NOMO-1 treated with DMSO at 0.1 percent for 48 hours (cell line): ENCODE data around the gene NMBR.
"Not testable (repeated sequence)": the region's sequence is repeated elsewhere in the genome, so short reads cannot be mapped to it uniquely, and the experiment has no call there.

ENCODE experiments used
- DNase-seq: peaks from one replicate; lab custom pipeline; 2025; ENCODE audit not compliant: unreplicated experiment; lab: John Stamatoyannopoulos, UW

NMBR gene

GRCh38 chr6:142146828-142147662 is at the start of gene NMBR, which contains the start of gene VTA1:
Gene NMBR (minus strand): TSS chr6:142147122. CDS start chr6:142088658, 58,464 bp downstream.
Gene VTA1 (plus strand): TSS chr6:142147263. CDS start chr6:142147288, 25 bp downstream.
- DNase-seq: peak; percentile 99

- no peak for DNase-seq
These were observed 49.1 kb upstream of the NMBR start for GRCh38 chr6:142195862-142196541.

- no peak for DNase-seq
These were observed 46.7 kb upstream of the NMBR start for GRCh38 chr6:142193621-142194020.

GRCh38 chr6:142192343-142192742 is 45.4 kb upstream of the NMBR start:
- no peak for DNase-seq

- DNase-seq: no peak
These were observed 42.1 kb upstream of the NMBR start for GRCh38 chr6:142189057-142189456.

GRCh38 chr6:142188341-142188740 is 41.4 kb upstream of the NMBR start:
- not testable (repeated sequence) for DNase-seq

GRCh38 chr6:142187209-142187608 is 40.3 kb upstream of the NMBR start:
- no peak for DNase-seq

GRCh38 chr6:142185641-142186040 is 38.7 kb upstream of the NMBR start:
- DNase-seq: no peak

- DNase-seq: no peak
These were observed 37.4 kb upstream of the NMBR start for GRCh38 chr6:142184307-142184706.

- DNase-seq: no peak
These were observed 36.4 kb upstream of the NMBR start for GRCh38 chr6:142183351-142183750.

GRCh38 chr6:142182004-142182403 is 35.1 kb upstream of the NMBR start:
- no peak for DNase-seq

- DNase-seq: no peak
These were observed 31.2 kb upstream of the NMBR start for GRCh38 chr6:142178129-142178528.

GRCh38 chr6:142174703-142175102 is 27.8 kb upstream of the NMBR start:
- no peak for DNase-seq

GRCh38 chr6:142173980-142174379 is 27.1 kb upstream of the NMBR start:
- no peak for DNase-seq

GRCh38 chr6:142172758-142173157 is 25.8 kb upstream of the NMBR start:
- DNase-seq: no peak

- no peak for DNase-seq
These were observed 24.4 kb upstream of the NMBR start for GRCh38 chr6:142171351-142171750.

GRCh38 chr6:142167486-142167885 is 20.6 kb upstream of the NMBR start:
- no peak for DNase-seq

GRCh38 chr6:142167071-142167470 is 20.1 kb upstream of the NMBR start:
- no peak for DNase-seq

GRCh38 chr6:142165227-142165626 is 18.3 kb upstream of the NMBR start:
- DNase-seq: no peak

- no peak for DNase-seq
These were observed 15.9 kb upstream of the NMBR start for GRCh38 chr6:142162780-142163179.

- not testable (repeated sequence) for DNase-seq
These were observed 9.8 kb upstream of the NMBR start for GRCh38 chr6:142156758-142157068.
